ENCODE results near the gene ULK2. TPM values are rescaled to one million over a fixed set of nuclear protein-coding genes. Genes with fewer than 3 reads are reported as not detected.

ULK2 gene
- total and polyA plus RNA-seq, 2 of the 13 experiments (the other 11 are each of a cell fraction or from before 2014, with no cell fraction given) = 0.01 TPM; not detected in 1

- no peak for TF ChIP-seq ZBTB40 (IDR thresholded peaks at IDR 0.05)
- no peak for TF ChIP-seq ZBTB40 (CRISPR knock-in tag; IDR thresholded peaks at IDR 0.05)
- peak; percentile 85 for TF ChIP-seq ONECUT2 (CRISPR knock-in tag; IDR thresholded peaks at IDR 0.05)
- no peak for TF ChIP-seq FOXM1 (CRISPR knock-in tag; IDR thresholded peaks at IDR 0.05)
- no peak for TF ChIP-seq CENPT (CRISPR knock-in tag; IDR thresholded peaks at IDR 0.05; ENCODE audit: low read depth)
- no peak for TF ChIP-seq ZNF878 (CRISPR knock-in tag; IDR thresholded peaks at IDR 0.05)
- TF ChIP-seq ZNF362 (CRISPR knock-in tag; IDR thresholded peaks at IDR 0.05; ENCODE audit: borderline replicate concordance) = no peak
- no peak for TF ChIP-seq ZZZ3 (CRISPR knock-in tag; IDR thresholded peaks at IDR 0.05; ENCODE audit: borderline replicate concordance)
- TF ChIP-seq ZSCAN21 (CRISPR knock-in tag; IDR thresholded peaks at IDR 0.05; ENCODE audit: borderline replicate concordance) = no peak
- TF ChIP-seq ATF4 (CRISPR knock-in tag; IDR thresholded peaks at IDR 0.05) = 0 out of 4 replicates have a peak, but pooled peaks of 1 of the 2 experiments have one; percentile 18
- no peak for TF ChIP-seq TRIM24 (CRISPR knock-in tag; IDR thresholded peaks at IDR 0.05)
- no peak for TF ChIP-seq ZNF598 (CRISPR knock-in tag; IDR thresholded peaks at IDR 0.05; ENCODE audit: borderline replicate concordance)
- TF ChIP-seq ZBTB7A (CRISPR knock-in tag; IDR thresholded peaks at IDR 0.05) = no peak
- no peak for TF ChIP-seq TOE1 (CRISPR knock-in tag; IDR thresholded peaks at IDR 0.05)
- TF ChIP-seq KDM5B (CRISPR knock-in tag; IDR thresholded peaks at IDR 0.05; ENCODE audit: borderline replicate concordance) = no peak
- TF ChIP-seq ARNT (IDR thresholded peaks at IDR 0.05) = no peak
- TF ChIP-seq SIX1 (CRISPR knock-in tag; IDR thresholded peaks at IDR 0.05; ENCODE audit: borderline replicate concordance) = peak; percentile 97
- TF ChIP-seq KAT2B (IDR thresholded peaks at IDR 0.05; ENCODE audit: borderline replicate concordance, low read depth, low read length) = 0 out of 2 replicates have a peak, but pooled peaks have one; percentile 9
Measured at GRCh38 chr17:19781488-19782458, 86.0 kb downstream of the ULK2 start (continued).

Measured in HepG2 (cell line).